Neural cell (in vitro differentiated cells): ENCODE data around the gene AATK. TPM values are rescaled to one million over a fixed set of nuclear protein-coding genes. Genes with fewer than 3 reads are reported as not detected.

Source experiments
- H2AFZ ChIP-seq: fragments of 200-600, 300-800 bp; sonication (generic), shearing (Covaris generic); 2 replicates; pipeline ENCODE4 v1.6.0; 2014; ENCODE audit warnings: low read depth, mild to moderate bottlenecking, antibody characterized with exemption, low read length, moderate library complexity
- H3F3A ChIP-seq: fragments of 200-600 bp; shearing (Covaris generic); 2 replicates; pipeline ENCODE4 v1.6.1; 2016; ENCODE audit warnings: mild to moderate bottlenecking, moderate library complexity, mixed read lengths, antibody characterized with exemption, low read length; ENCODE audit not compliant: insufficient read depth, poor library complexity, severe bottlenecking
- H3K27ac ChIP-seq: fragments of 200-600, 300-800 bp; sonication (generic), shearing (Covaris generic); 2 replicates; pipeline ENCODE4 v1.5.1; 2014; ENCODE audit warnings: mild to moderate bottlenecking, low read length, moderate library complexity
- H3K27me3 ChIP-seq: fragments of 300-800, 200-600 bp; sonication (generic), shearing (Covaris generic); 2 replicates; pipeline ENCODE4 v1.6.0; 2014; ENCODE audit warnings: mild to moderate bottlenecking, low read depth, low read length, moderate library complexity; ENCODE audit not compliant: insufficient read depth
- H3K36me3 ChIP-seq: fragments of 300-800, 200-600 bp; sonication (generic), shearing (Covaris generic); 2 replicates; pipeline ENCODE4 v1.5.1; 2014; ENCODE audit warnings: mild to moderate bottlenecking, antibody characterized with exemption, low read length, moderate library complexity; ENCODE audit not compliant: insufficient read depth
- H3K4me2 ChIP-seq: fragments of 300-800, 200-600 bp; sonication (generic), shearing (Covaris generic); 2 replicates; pipeline ENCODE4 v1.6.0; 2014; ENCODE audit warnings: mild to moderate bottlenecking, low read length
- H3K4me3 ChIP-seq: fragments of 300-800, 200-600 bp; sonication (generic), shearing (Covaris generic); 2 replicates; pipeline ENCODE4 v1.5.1; 2014; ENCODE audit warnings: mild to moderate bottlenecking, low read length, moderate library complexity
- H3K79me2 ChIP-seq: fragments of 200-600 bp; shearing (Covaris generic); replicated peaks from 2 replicates; pipeline ENCODE4 v1.6.0; 2014; ENCODE audit warnings: mild to moderate bottlenecking, low read length, moderate library complexity; ENCODE audit not compliant: insufficient read depth
- H3K9ac ChIP-seq: fragments of 300-800, 200-600 bp; sonication (generic), shearing (Covaris generic); 2 replicates; pipeline ENCODE4 v1.6.1; 2016; ENCODE audit warnings: mild to moderate bottlenecking, low read length, mixed read lengths
- H3K9me2 ChIP-seq: fragments of 200-600 bp; shearing (Covaris generic); 2 replicates; pipeline ENCODE4 v1.6.1; 2016; ENCODE audit warnings: mild to moderate bottlenecking, low read length, mixed read lengths; ENCODE audit not compliant: insufficient read depth
- H3K9me3 ChIP-seq: fragments of 200-600, 300-800 bp; sonication (generic), shearing (Covaris generic); 2 replicates; pipeline ENCODE4 v1.6.1; 2016; ENCODE audit warnings: mild to moderate bottlenecking, mixed run types, low read length, moderate library complexity, mixed read lengths
- H4K20me1 ChIP-seq: fragments of 200-600 bp; shearing (Covaris generic); 2 replicates; pipeline ENCODE4 v1.6.1; 2016; ENCODE audit warnings: mild to moderate bottlenecking, mixed run types; ENCODE audit not compliant: insufficient read depth
- CTCF ChIP-seq: fragments of 450-650 bp; IDR thresholded peaks from 2 replicates; pipeline ENCODE4 v1.5.1; 2014; ENCODE audit warnings: antibody characterized with exemption, mild to moderate bottlenecking, moderate library complexity; ENCODE audit not compliant: poor library complexity, severe bottlenecking
- EP300 ChIP-seq: fragments of 450-650 bp; conservative IDR thresholded peaks from 2 replicates; pipeline ENCODE4 v1.6.1; 2014; ENCODE audit warnings: antibody characterized with exemption, mild to moderate bottlenecking, moderate library complexity; ENCODE audit not compliant: poor library complexity, severe bottlenecking
- EZH2 ChIP-seq: fragments of 200-600, 300-800 bp; shearing (Covaris generic), sonication (generic); IDR thresholded peaks from 2 replicates; pipeline ENCODE4 v1.6.1; 2014; ENCODE audit warnings: antibody characterized with exemption, low read length, borderline replicate concordance, mild to moderate bottlenecking; ENCODE audit not compliant: insufficient read depth, poor library complexity, severe bottlenecking
- MXI1 ChIP-seq: fragments of 450-650 bp; conservative IDR thresholded peaks from 2 replicates; pipeline ENCODE4 v1.6.1; 2014; ENCODE audit warnings: antibody characterized with exemption, mild to moderate bottlenecking; ENCODE audit not compliant: poor library complexity, severe bottlenecking
- POLR2AphosphoS5 ChIP-seq: IDR thresholded peaks from 2 replicates; pipeline ENCODE4 v1.6.1; 2012
- RAD21 ChIP-seq: fragments of 450-650 bp; conservative IDR thresholded peaks from 2 replicates; pipeline ENCODE4 v1.6.1; 2014; ENCODE audit warnings: antibody characterized with exemption, mild to moderate bottlenecking, moderate library complexity
- REST ChIP-seq: IDR thresholded peaks from 2 replicates; pipeline ENCODE4 v1.6.1; 2012; ENCODE audit warnings: borderline replicate concordance
- SMC3 ChIP-seq: fragments of 450-650 bp; conservative IDR thresholded peaks from 2 replicates; pipeline ENCODE4 v1.6.1; 2014; ENCODE audit warnings: antibody characterized with exemption, mild to moderate bottlenecking, moderate library complexity; ENCODE audit not compliant: poor library complexity
- TAF1 ChIP-seq: IDR thresholded peaks from 2 replicates; pipeline ENCODE4 v1.6.1; 2012; ENCODE audit warnings: low read depth
- polyA plus RNA-seq: library from polyadenylated mRNA; depleted of rRNA; stranded (reverse); fragments of >200 nt; gene quantifications from 2 replicates; pipeline ENCODE4 v1.2.3, GENCODE V29; 2014

AATK gene
- polyA plus RNA-seq, 1 donor from 2014 or later: 11.1 TPM

GRCh38 chr17:81106716-81107115 is 59.3 kb downstream of the AATK start:
- H3F3A ChIP-seq: no peaks in the 10 kb centered on the region
- H2AFZ ChIP-seq: no peak overlapping the region
- no peak overlapping the region for H3K4me2 ChIP-seq
- TF ChIP-seq CTCF: no peak
- TF ChIP-seq MXI1: no peak
- no peak for TF ChIP-seq RAD21
- no peak for TF ChIP-seq EP300
- TF ChIP-seq EZH2: no peak
- TF ChIP-seq POLR2AphosphoS5: no peak
- no peak for TF ChIP-seq SMC3
- no peak for TF ChIP-seq TAF1
- no peak for TF ChIP-seq REST
- no peak overlapping the region for H3K4me3 ChIP-seq
- H3K79me2 ChIP-seq: no peaks in the 10 kb centered on the region
- H3K9me2 ChIP-seq: no peaks in the 10 kb centered on the region
- no peaks in the 10 kb centered on the region for H3K9me3 ChIP-seq
- no peak overlapping the region for H3K27ac ChIP-seq
- no peaks in the 10 kb centered on the region for H3K36me3 ChIP-seq
- H3K27me3 ChIP-seq: no peaks in the 10 kb centered on the region
- no peaks in the 10 kb centered on the region for H4K20me1 ChIP-seq
- no peak overlapping the region for H3K9ac ChIP-seq

GRCh38 chr17:81103379-81103778 is 62.6 kb downstream of the AATK start:
- no peaks in the 10 kb centered on the region for H3K36me3 ChIP-seq
- no peak overlapping the region for H3K27ac ChIP-seq
- no peaks in the 10 kb centered on the region for H3F3A ChIP-seq
- H4K20me1 ChIP-seq: no peaks in the 10 kb centered on the region
- no peaks in the 10 kb centered on the region for H3K27me3 ChIP-seq
- no peaks in the 10 kb centered on the region for H3K79me2 ChIP-seq
- H3K9me2 ChIP-seq: no peaks in the 10 kb centered on the region
- no peak overlapping the region for H3K4me3 ChIP-seq
- no peak overlapping the region for H3K4me2 ChIP-seq
- TF ChIP-seq EP300: no peak
- TF ChIP-seq MXI1: no peak
- no peak for TF ChIP-seq RAD21
- TF ChIP-seq TAF1: no peak
- TF ChIP-seq SMC3: no peak
- no peak for TF ChIP-seq POLR2AphosphoS5
- no peak for TF ChIP-seq CTCF
- TF ChIP-seq REST: no peak
- TF ChIP-seq EZH2: no peak
- no peaks in the 10 kb centered on the region for H3K9me3 ChIP-seq
- no peak overlapping the region for H3K9ac ChIP-seq
- no peak overlapping the region for H2AFZ ChIP-seq
